Measurements from ENCODE around the gene PM20D1. TPM values are rescaled to one million over a fixed set of nuclear protein-coding genes. Genes with fewer than 3 reads are reported as not detected.

Gene PM20D1
- total and polyA plus RNA-seq, 7 experiments from 2014 or later: 0.92 to 2.7 (median 1.9) TPM

DNA sequence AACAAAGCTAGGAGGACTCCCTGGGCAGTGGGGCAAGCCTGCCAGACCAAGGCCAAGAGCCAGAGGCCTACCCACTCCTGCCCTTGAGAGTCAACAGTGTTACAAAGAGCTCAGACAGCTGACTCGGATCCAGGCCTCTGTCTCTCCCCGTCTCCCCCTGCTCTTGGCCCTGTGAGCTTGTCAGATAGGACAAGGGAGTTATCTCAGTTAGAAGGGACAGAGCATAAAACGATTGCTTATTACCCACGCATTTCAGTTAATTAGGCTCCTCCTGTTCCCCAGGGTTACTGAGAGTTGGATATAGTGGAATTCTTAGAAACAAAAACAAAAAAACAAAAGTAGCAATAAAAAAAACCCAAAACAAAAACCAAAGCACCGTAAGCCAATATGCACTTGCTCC lies 38.3 kb downstream of the PM20D1 start:
- peaks cover 0 to 24% (median 8%) of the 10 kb centered on the region in 5 donors for H3K36me3 Mint-ChIP-seq
- H3K4me1 Mint-ChIP-seq: peaks cover 46 to 73% (median 69%) of the 10 kb centered on the region in 7 donors
- ChIA-PET CTCF (interaction anchor here (1.1 to 1.7 kb wide), 4 partner anchors 18 to 166 kb away, joined by 3 to 5 read pairs (median 3); partner anchors contain the start of gene PM20D1), POLR2A (interaction anchor here (0.9 to 3.4 kb wide), 7 partner anchors 10 to 220 kb away, joined by 3 to 16 read pairs (median 4); partner anchors contain the start of genes PM20D1 and RAB29)
- H3K27me3 Mint-ChIP-seq: peaks cover 0 to 13% (median 0%) of the 10 kb centered on the region in 5 donors
- peaks cover 23 to 46% of the 10 kb centered on the region in 2 donors for H3K4me1 ChIP-seq (ENCODE audit: control insufficient read depth in 2 of 2, insufficient read depth in 2 of 2, low read length in 2 of 2)
- H3K36me3 ChIP-seq (ENCODE audit: control insufficient read depth in 2 of 3, insufficient read depth in 3 of 3, low read length in 3 of 3): peaks cover 0 to 12% (median 0%) of the 10 kb centered on the region in 3 experiments
- H3K27ac Mint-ChIP-seq: peak overlapping the region; percentile 75 to 97 (median 92)
- H3K4me3 ChIP-seq (ENCODE audit: low read length): peak overlapping the region; percentile 69
- H3K9me3 ChIP-seq (ENCODE audit: control insufficient read depth in 2 of 3, low read length in 3 of 3): no peaks in the 10 kb centered on the region
- peaks cover 0 to 5% (median 0%) of the 10 kb centered on the region in 11 donors for H3K9me3 Mint-ChIP-seq
- DNase-seq (no peak), ATAC-seq (no peak)
- H3K4me3 Mint-ChIP-seq: peak overlapping the region; percentile 88 to 94 (median 92)
- H3K27ac ChIP-seq (ENCODE audit: low read depth, low read length): peak overlapping the region; percentile 87
- intact Hi-C loops (cut with micrococcal nuclease): loop anchor here in 1 of 2 donors (5.0 kb wide), 2 partner anchors 34 to 64 kb away; partner anchors contain the start of gene RAB29
- no peaks in the 10 kb centered on the region for H3K27me3 ChIP-seq (ENCODE audit: control insufficient read depth in 2 of 2, insufficient read depth in 2 of 2, low read length in 2 of 2)

GRCh38 chr1:205810448-205811157 lies 39.3 kb downstream of the PM20D1 start:
- H3K9me3 Mint-ChIP-seq: peaks cover 0 to 5% (median 0%) of the 10 kb centered on the region in 11 donors
- POLR2A ChIA-PET: interaction anchor here (2.3 to 3.4 kb wide), 2 partner anchors 18 to 36 kb away, joined by 6 to 16 read pairs; partner anchors contain the start of gene RAB29
- DNase-seq (no peak), ATAC-seq (no peak)
- H3K27me3 ChIP-seq (ENCODE audit: control insufficient read depth in 2 of 2, insufficient read depth in 2 of 2, low read length in 2 of 2): no peaks in the 10 kb centered on the region
- H3K4me3 Mint-ChIP-seq: peak overlapping the region in 9 of 10 donors; percentile 88 to 94 (median 92)
- H3K4me3 ChIP-seq (ENCODE audit: low read length): no peak overlapping the region
- no peak overlapping the region for H3K27ac ChIP-seq (ENCODE audit: low read depth, low read length)
- peaks cover 0 to 24% (median 8%) of the 10 kb centered on the region in 5 donors for H3K36me3 Mint-ChIP-seq
- CTCF ChIA-PET: interaction anchor here (1.4 to 1.7 kb wide), 3 partner anchors 17 to 167 kb away, joined by 3 to 5 read pairs (median 3); no protein-coding TSS in a partner anchor
- peaks cover 32 to 56% of the 10 kb centered on the region in 2 donors for H3K4me1 ChIP-seq (ENCODE audit: control insufficient read depth in 2 of 2, insufficient read depth in 2 of 2, low read length in 2 of 2)
- peaks cover 56 to 84% (median 80%) of the 10 kb centered on the region in 7 donors for H3K4me1 Mint-ChIP-seq
- peaks cover 0 to 13% (median 0%) of the 10 kb centered on the region in 5 donors for H3K27me3 Mint-ChIP-seq
- intact Hi-C loops (cut with micrococcal nuclease): loop anchor here in 1 of 2 donors (5.0 kb wide), 2 partner anchors 33 to 63 kb away; partner anchors contain the start of gene RAB29
- H3K27ac Mint-ChIP-seq: peak overlapping the region in 5 of 9 donors; percentile 80 to 97 (median 93)
- peaks cover 0 to 12% (median 0%) of the 10 kb centered on the region in 3 experiments for H3K36me3 ChIP-seq (ENCODE audit: control insufficient read depth in 2 of 3, insufficient read depth in 3 of 3, low read length in 3 of 3)
- H3K9me3 ChIP-seq (ENCODE audit: control insufficient read depth in 2 of 3, low read length in 3 of 3): no peaks in the 10 kb centered on the region

- Mint-ChIP-seq H3K27ac (peak overlapping the region in 4 of 9 donors; percentile 58 to 93 (median 78)), H3K36me3 (peaks cover 0 to 24% (median 8%) of the 10 kb centered on the region in 5 donors), H3K4me3 (peak overlapping the region in 8 of 10 donors; percentile 43 to 94 (median 80)), H3K9me3 (peaks cover 0 to 5% (median 0%) of the 10 kb centered on the region in 11 donors), H3K4me1 (peaks cover 63 to 90% (median 85%) of the 10 kb centered on the region in 7 donors), H3K27me3 (peaks cover 0 to 12% (median 0%) of the 10 kb centered on the region in 5 donors)
- no peak for DNase-seq
- no peak for ATAC-seq
- ChIA-PET POLR2A (interaction anchor here (0.9 to 3.4 kb wide), 2 partner anchors 35 to 162 kb away, joined by 3 to 16 read pairs; partner anchors contain the start of gene RAB29), CTCF (interaction anchor here (1.4 kb wide), 1 partner anchor 151 kb away, joined by 3 read pairs; no protein-coding TSS in a partner anchor)
- H3K36me3 ChIP-seq (ENCODE audit: control insufficient read depth in 2 of 3, insufficient read depth in 3 of 3, low read length in 3 of 3): peaks cover 0 to 12% (median 0%) of the 10 kb centered on the region in 3 experiments
- no peak overlapping the region for H3K4me3 ChIP-seq (ENCODE audit: low read length)
- H3K9me3 ChIP-seq (ENCODE audit: control insufficient read depth in 2 of 3, low read length in 3 of 3): no peaks in the 10 kb centered on the region
- intact Hi-C loops (cut with micrococcal nuclease): loop anchor here in 1 of 2 donors (5.0 kb wide), 2 partner anchors 33 to 63 kb away; partner anchors contain the start of gene RAB29
- no peak overlapping the region for H3K27ac ChIP-seq (ENCODE audit: low read depth, low read length)
- H3K27me3 ChIP-seq (ENCODE audit: control insufficient read depth in 2 of 2, insufficient read depth in 2 of 2, low read length in 2 of 2): no peaks in the 10 kb centered on the region
- H3K4me1 ChIP-seq (ENCODE audit: control insufficient read depth in 2 of 2, insufficient read depth in 2 of 2, low read length in 2 of 2): peaks cover 39 to 63% of the 10 kb centered on the region in 2 donors
These were observed 40.0 kb downstream of the PM20D1 start for GRCh38 chr1:205809942-205810345.

- CTCF ChIA-PET: no interaction called here
- DNase-seq: no peak
- Histone ChIP-seq H3K9me3 (ENCODE audit: control insufficient read depth in 2 of 3, low read length in 3 of 3) (no peaks in the 10 kb centered on the region), H3K4me1 (ENCODE audit: control insufficient read depth in 2 of 2, insufficient read depth in 2 of 2, low read length in 2 of 2) (peaks cover 44 to 68% of the 10 kb centered on the region in 2 donors), H3K27ac (ENCODE audit: low read depth, low read length) (peak overlapping the region; percentile 15), H3K4me3 (ENCODE audit: low read length) (no peak overlapping the region), H3K36me3 (ENCODE audit: control insufficient read depth in 2 of 3, insufficient read depth in 3 of 3, low read length in 3 of 3) (peaks cover 0 to 12% (median 0%) of the 10 kb centered on the region in 3 experiments), H3K27me3 (ENCODE audit: control insufficient read depth in 2 of 2, insufficient read depth in 2 of 2, low read length in 2 of 2) (no peaks in the 10 kb centered on the region)
- peaks cover 0 to 24% (median 8%) of the 10 kb centered on the region in 5 donors for H3K36me3 Mint-ChIP-seq
- intact Hi-C loops (cut with micrococcal nuclease): no loop called here
- H3K9me3 Mint-ChIP-seq: peaks cover 0 to 5% (median 0%) of the 10 kb centered on the region in 11 donors
- POLR2A ChIA-PET: interaction anchor here (0.9 kb wide), 1 partner anchor 162 kb away, joined by 3 read pairs; no protein-coding TSS in a partner anchor
- H3K4me1 Mint-ChIP-seq: peaks cover 68 to 90% (median 85%) of the 10 kb centered on the region in 7 donors
- peak overlapping the region in 7 of 9 donors; percentile 0 to 82 (median 49) for H3K27ac Mint-ChIP-seq
- H3K27me3 Mint-ChIP-seq: peaks cover 0 to 7% (median 0%) of the 10 kb centered on the region in 5 donors
- no peak for ATAC-seq
- peak overlapping the region; percentile 12 to 93 (median 70) for H3K4me3 Mint-ChIP-seq
These were observed 40.5 kb downstream of the PM20D1 start for GRCh38 chr1:205809469-205809868.

- DNase-seq (peak in 8 of 9 donors; percentile 16 to 55 (median 26)), ATAC-seq (peak; percentile 47)
- H3K36me3 ChIP-seq (ENCODE audit: control insufficient read depth in 2 of 3, insufficient read depth in 3 of 3, low read length in 3 of 3): peaks cover 0 to 13% (median 0%) of the 10 kb centered on the region in 3 experiments
- H3K27me3 ChIP-seq (ENCODE audit: control insufficient read depth in 2 of 2, insufficient read depth in 2 of 2, low read length in 2 of 2): no peaks in the 10 kb centered on the region
- H3K4me3 ChIP-seq (ENCODE audit: low read length): no peak overlapping the region
- H3K9me3 ChIP-seq (ENCODE audit: control insufficient read depth in 2 of 3, low read length in 3 of 3): no peaks in the 10 kb centered on the region
- peaks cover 51 to 83% (median 75%) of the 10 kb centered on the region in 7 donors for H3K4me1 Mint-ChIP-seq
- peaks cover 0 to 19% (median 6%) of the 10 kb centered on the region in 5 donors for H3K36me3 Mint-ChIP-seq
- ChIA-PET CTCF (interaction anchor here (1.0 to 2.3 kb wide), 5 partner anchors 10 to 175 kb away, joined by 3 to 9 read pairs (median 3); no protein-coding TSS in a partner anchor), POLR2A (no interaction called here)
- H3K27ac Mint-ChIP-seq: peak overlapping the region; percentile 19 to 89 (median 85)
- peaks cover 0 to 3% (median 0%) of the 10 kb centered on the region in 11 donors for H3K9me3 Mint-ChIP-seq
- intact Hi-C loops (cut with micrococcal nuclease): no loop called here
- H3K27ac ChIP-seq (ENCODE audit: low read depth, low read length): peak overlapping the region; percentile 35
- H3K4me3 Mint-ChIP-seq: peak overlapping the region; percentile 54 to 89 (median 80)
- no peaks in the 10 kb centered on the region for H3K27me3 Mint-ChIP-seq
- H3K4me1 ChIP-seq (ENCODE audit: control insufficient read depth in 2 of 2, insufficient read depth in 2 of 2, low read length in 2 of 2): peaks cover 27 to 50% of the 10 kb centered on the region in 2 donors
These were observed 44.7 kb downstream of the PM20D1 start for GRCh38 chr1:205805082-205805711.
